ENCODE data around the gene EHD4. TPM values are rescaled to one million over a fixed set of nuclear protein-coding genes. Genes with fewer than 3 reads are reported as not detected.

EHD4 gene
- total and polyA plus RNA-seq, 2 donors (not counting 3 experiments of a cell fraction or from before 2014, with no cell fraction given): 96.7 to 128 TPM

DNA sequence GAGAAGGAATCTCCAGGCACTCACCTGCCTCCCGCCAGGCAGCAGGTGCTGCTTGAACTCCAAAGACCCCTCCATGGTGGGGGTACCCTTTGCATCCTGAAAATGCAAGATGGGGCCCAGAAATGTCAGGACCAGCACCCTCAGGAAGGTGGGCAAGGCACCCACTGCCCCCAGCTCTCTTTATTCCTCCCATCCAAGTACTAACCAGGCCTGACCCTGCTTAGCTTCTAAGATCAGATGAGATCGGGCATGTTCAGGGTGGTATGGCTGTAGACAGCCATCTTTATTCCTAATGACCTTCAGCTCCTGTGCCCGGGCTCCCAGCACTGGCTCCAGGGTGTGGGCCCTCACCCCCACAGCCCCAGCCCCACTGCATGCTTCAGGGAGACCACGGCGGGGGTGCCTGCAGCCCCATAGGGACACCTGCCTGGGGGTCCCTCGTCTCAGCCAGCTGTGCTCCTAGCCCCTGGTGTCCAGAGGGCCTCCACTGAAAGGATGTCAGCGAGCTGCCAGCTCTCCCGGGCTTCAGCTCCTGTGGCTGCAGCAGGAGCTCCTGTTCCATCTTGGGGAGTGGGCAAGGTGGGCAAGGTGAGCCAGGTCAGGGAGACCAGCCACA is 120.5 kb downstream of the EHD4 start:
- Histone ChIP-seq H3K36me3 (ENCODE audit: control insufficient read depth in 2 of 2, extremely low read depth in 1 of 2, insufficient read depth in 2 of 2, low read length in 2 of 2) (peaks cover 8 to 48% of the 10 kb centered on the region in 2 experiments), H2AFZ (ENCODE audit: low read depth, low read length) (no peak overlapping the region), H3K4me3 (replicated peaks in 1 of 3; ENCODE audit: insufficient read depth in 1 of 3, low read depth in 1 of 3, low read length in 3 of 3) (no peak overlapping the region), H3K27ac (ENCODE audit: insufficient read depth, low read depth, low read length) (no peak overlapping the region), H3K9ac (replicated peaks; ENCODE audit: extremely low read depth, insufficient read depth, low read length) (no peak overlapping the region), H3K4me1 (ENCODE audit: control insufficient read depth, extremely low read depth, insufficient read depth, low read length) (no peaks in the 10 kb centered on the region), H3K27me3 (ENCODE audit: control insufficient read depth in 2 of 2, insufficient read depth in 2 of 2, low read length in 2 of 2) (no peaks in the 10 kb centered on the region), H3K79me2 (ENCODE audit: control insufficient read depth, insufficient read depth, low read length) (no peaks in the 10 kb centered on the region), H3K4me2 (ENCODE audit: insufficient read depth, low read length) (no peak overlapping the region), H4K20me1 (replicated peaks; ENCODE audit: control insufficient read depth, extremely low read depth, insufficient read depth, low read length) (no peaks in the 10 kb centered on the region), H3K9me3 (replicated peaks; ENCODE audit: control insufficient read depth, insufficient read depth, low read length) (no peaks in the 10 kb centered on the region), H3K9me1 (replicated peaks; ENCODE audit: control insufficient read depth, extremely low read depth, insufficient read depth, low read length) (no peaks in the 10 kb centered on the region)
- BruUV-seq (replicated peaks): no TSS peak
- intact Hi-C loops (cut with micrococcal nuclease) (no loop called here), dilution Hi-C loops (cut with MboI; ENCODE audit: extremely low pct_ligation_motif_present, low sequenced_read_pairs) (no loop called here)
- no peak for TF ChIP-seq GATA2 (IDR thresholded peaks at IDR 0.05; ENCODE audit: insufficient read depth, insufficient read length, low read depth, low read length)
- TF ChIP-seq, protein P1, sequence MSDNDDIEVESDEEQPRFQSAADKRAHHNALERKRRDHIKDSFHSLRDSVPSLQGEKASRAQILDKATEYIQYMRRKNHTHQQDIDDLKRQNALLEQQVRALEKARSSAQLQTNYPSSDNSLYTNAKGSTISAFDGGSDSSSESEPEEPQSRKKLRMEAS (IDR thresholded peaks at IDR 0.05; ENCODE audit: insufficient read depth, insufficient read length): no peak
- no peak for TF ChIP-seq JUN (IDR thresholded peaks at IDR 0.05; ENCODE audit: borderline replicate concordance, insufficient read depth, insufficient read length, low read depth)
- TF ChIP-seq, protein P2, sequence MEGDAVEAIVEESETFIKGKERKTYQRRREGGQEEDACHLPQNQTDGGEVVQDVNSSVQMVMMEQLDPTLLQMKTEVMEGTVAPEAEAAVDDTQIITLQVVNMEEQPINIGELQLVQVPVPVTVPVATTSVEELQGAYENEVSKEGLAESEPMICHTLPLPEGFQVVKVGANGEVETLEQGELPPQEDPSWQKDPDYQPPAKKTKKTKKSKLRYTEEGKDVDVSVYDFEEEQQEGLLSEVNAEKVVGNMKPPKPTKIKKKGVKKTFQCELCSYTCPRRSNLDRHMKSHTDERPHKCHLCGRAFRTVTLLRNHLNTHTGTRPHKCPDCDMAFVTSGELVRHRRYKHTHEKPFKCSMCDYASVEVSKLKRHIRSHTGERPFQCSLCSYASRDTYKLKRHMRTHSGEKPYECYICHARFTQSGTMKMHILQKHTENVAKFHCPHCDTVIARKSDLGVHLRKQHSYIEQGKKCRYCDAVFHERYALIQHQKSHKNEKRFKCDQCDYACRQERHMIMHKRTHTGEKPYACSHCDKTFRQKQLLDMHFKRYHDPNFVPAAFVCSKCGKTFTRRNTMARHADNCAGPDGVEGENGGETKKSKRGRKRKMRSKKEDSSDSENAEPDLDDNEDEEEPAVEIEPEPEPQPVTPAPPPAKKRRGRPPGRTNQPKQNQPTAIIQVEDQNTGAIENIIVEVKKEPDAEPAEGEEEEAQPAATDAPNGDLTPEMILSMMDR (IDR thresholded peaks at IDR 0.05; ENCODE audit: extremely low read depth in 1 of 2, insufficient read depth in 1 of 2, low read depth in 1 of 2, low read length in 2 of 2): no peak
- TF ChIP-seq MYC (IDR thresholded peaks at IDR 0.05; ENCODE audit: low read depth, low read length): no peak
- TF ChIP-seq POLR2AphosphoS5 (IDR thresholded peaks at IDR 0.05; ENCODE audit: insufficient read depth, low read depth, low read length): no peak
- TF ChIP-seq POLR2A (IDR thresholded peaks at IDR 0.05; ENCODE audit: low read depth, low read length): no peak
- no peak for TF ChIP-seq EZH2 (IDR thresholded peaks at IDR 0.05; ENCODE audit: borderline replicate concordance, low read depth, low read length, severe bottlenecking)
- TF ChIP-seq FOS (IDR thresholded peaks at IDR 0.05; ENCODE audit: borderline replicate concordance, insufficient read depth, low read length): no peak
- ChIA-PET POLR2A (no interaction called here), CTCF (interaction anchor here (3.2 kb wide), 1 partner anchor 12 kb away, joined by 12 read pairs; no protein-coding TSS in a partner anchor)
- no peak for FAIRE-seq
- no peak for DNase-seq (ENCODE audit: low read depth, low spot score)
